BLaER1 treated with 17β-estradiol and CSF1 and Interleukin-3, amounts not matched to agents 10 nM and 100 nM (cell line): Measurements from ENCODE around the gene UBALD1.
"Not testable (repeated sequence)": the region's sequence is repeated elsewhere in the genome, so short reads cannot be mapped to it uniquely, and the experiment has no call there.

Source experiments
- H3K27ac ChIP-seq, 11 experiments: shearing (Covaris generic); formaldehyde crosslinking; 2 replicates each; pipeline ENCODE4 v1.8.1; 2022
- H3K27me3 ChIP-seq, 11 experiments: shearing (Covaris generic); formaldehyde crosslinking; 2 replicates each; pipeline ENCODE4 v1.8.1; 2022
- H3K36me3 ChIP-seq, 11 experiments: shearing (Covaris generic); formaldehyde crosslinking; 2 replicates each; pipeline ENCODE4 v1.8.1; 2022
- H3K4me1 ChIP-seq, 10 experiments: shearing (Covaris generic); formaldehyde crosslinking; 2 replicates each; pipeline ENCODE4 v1.8.1; 2022
- H3K4me2 ChIP-seq, 11 experiments: shearing (Covaris generic); formaldehyde crosslinking; 2 replicates each; pipeline ENCODE4 v1.8.1; 2022
- H3K4me3 ChIP-seq, 10 experiments: shearing (Covaris generic); formaldehyde crosslinking; 2 replicates each; pipeline ENCODE4 v1.8.1; 2022
- H3K9ac ChIP-seq, 11 experiments: shearing (Covaris generic); formaldehyde crosslinking; 2 replicates each; pipeline ENCODE4 v1.8.1; 2022
- H3K9me3 ChIP-seq, 11 experiments: shearing (Covaris generic); formaldehyde crosslinking; replicated peaks in 1 of 11; 2 replicates each; pipeline ENCODE4 v1.8.1; 2022
- H4K20me1 ChIP-seq, 11 experiments: shearing (Covaris generic); formaldehyde crosslinking; 2 replicates each; pipeline ENCODE4 v1.8.1; 2022
- Cebpa-rat ChIP-seq, 11 experiments: shearing (Covaris generic); IDR thresholded peaks; 2 replicates each; pipeline ENCODE4 v1.8.1; 2022

Gene UBALD1

GRCh38 chr16:4656695-4657686 is 42.3 kb upstream of the UBALD1 start:
- Histone ChIP-seq H3K36me3 (peaks cover 62 to 95% (median 81%) of the 10 kb centered on the region in 11 experiments), H3K4me2 (peak overlapping the region in 7 of 11 experiments; percentile 32 to 83 (median 60); a peak in 13 of 22 replicates), H3K27ac (no peak overlapping the region), H3K27me3 (peaks cover 0 to 14% (median 0%) of the 10 kb centered on the region in 11 experiments; a peak in 6 of 22 replicates), H3K4me1 (peaks cover 47 to 96% (median 93%) of the 10 kb centered on the region in 10 experiments), H3K9ac (peak overlapping the region in 3 of 11 experiments; percentile 13 to 42 (median 31); a peak in 4 of 22 replicates), H4K20me1 (peaks cover 84 to 100% (median 98%) of the 10 kb centered on the region in 11 experiments), H3K4me3 (no peak overlapping the region), H3K9me3 (no peaks in the 10 kb centered on the region)
- no peak for TF ChIP-seq Cebpa-rat (IDR thresholded peaks at IDR 0.05)

- H3K9me3 ChIP-seq, result no peaks in the 10 kb centered on the region
- peaks cover 45 to 96% (median 93%) of the 10 kb centered on the region in 10 experiments for H3K4me1 ChIP-seq
- no peak overlapping the region for H3K4me3 ChIP-seq
- peaks cover 0 to 14% (median 0%) of the 10 kb centered on the region in 11 experiments; a peak in 6 of 22 replicates for H3K27me3 ChIP-seq
- H3K4me2 ChIP-seq, result peak overlapping the region in 8 of 11 experiments; percentile 32 to 83 (median 58); a peak in 14 of 22 replicates
- H3K36me3 ChIP-seq, result peaks cover 62 to 95% (median 89%) of the 10 kb centered on the region in 11 experiments
- peaks cover 84 to 100% (median 98%) of the 10 kb centered on the region in 11 experiments for H4K20me1 ChIP-seq
- TF ChIP-seq Cebpa-rat (IDR thresholded peaks at IDR 0.05), result no peak
- H3K9ac ChIP-seq, result peak overlapping the region in 2 of 11 experiments; percentile 13 to 27; a peak in 2 of 22 replicates
- H3K27ac ChIP-seq, result no peak overlapping the region; a peak in 1 of 22 replicates
These were observed 41.5 kb upstream of the UBALD1 start for GRCh38 chr16:4656221-4656620.

- peak overlapping the region in 1 of 11 experiments; percentile 29; a peak in 2 of 22 replicates for H3K27ac ChIP-seq
- no peak overlapping the region for H3K4me3 ChIP-seq
- H4K20me1 ChIP-seq, result peaks cover 84 to 100% (median 98%) of the 10 kb centered on the region in 11 experiments
- no peak for TF ChIP-seq Cebpa-rat (IDR thresholded peaks at IDR 0.05)
- peaks cover 63 to 96% (median 92%) of the 10 kb centered on the region in 11 experiments for H3K36me3 ChIP-seq
- peaks cover 45 to 96% (median 93%) of the 10 kb centered on the region in 10 experiments for H3K4me1 ChIP-seq
- H3K4me2 ChIP-seq, result peak overlapping the region in 8 of 11 experiments; percentile 32 to 83 (median 58); a peak in 15 of 22 replicates
- H3K9ac ChIP-seq, result peak overlapping the region in 3 of 11 experiments; percentile 6 to 27 (median 7); a peak in 2 of 22 replicates
- H3K27me3 ChIP-seq, result peaks cover 0 to 14% (median 0%) of the 10 kb centered on the region in 11 experiments; a peak in 6 of 22 replicates
- no peaks in the 10 kb centered on the region for H3K9me3 ChIP-seq
These were observed 41.1 kb upstream of the UBALD1 start for GRCh38 chr16:4655801-4656200.

GRCh38 chr16:4654964-4655590 is 40.4 kb upstream of the UBALD1 start:
- H4K20me1 ChIP-seq, result peaks cover 84 to 100% (median 98%) of the 10 kb centered on the region in 11 experiments
- peaks cover 71 to 100% (median 97%) of the 10 kb centered on the region in 11 experiments for H3K36me3 ChIP-seq
- H3K27ac ChIP-seq, result no peak overlapping the region; a peak in 1 of 22 replicates

GRCh38 chr16:4654011-4654963 is 39.6 kb upstream of the UBALD1 start:
- Histone ChIP-seq H3K36me3 (peaks cover 76 to 99% (median 96%) of the 10 kb centered on the region in 11 experiments), H3K4me3 (no peak overlapping the region), H3K9me3 (no peaks in the 10 kb centered on the region), H3K4me1 (peaks cover 44 to 96% (median 93%) of the 10 kb centered on the region in 10 experiments), H3K27me3 (peaks cover 0 to 14% (median 0%) of the 10 kb centered on the region in 11 experiments; a peak in 6 of 22 replicates), H3K4me2 (peak overlapping the region in 8 of 11 experiments; percentile 33 to 94 (median 86); a peak in 10 of 22 replicates), H3K27ac (no peak overlapping the region), H3K9ac (peak overlapping the region in 2 of 11 experiments; percentile 22 to 28; a peak in 1 of 22 replicates), H4K20me1 (peaks cover 84 to 100% (median 98%) of the 10 kb centered on the region in 11 experiments)
- TF ChIP-seq Cebpa-rat (IDR thresholded peaks at IDR 0.05), result no peak

More at GRCh38 chr16:4654964-4655590, 40.4 kb upstream of the UBALD1 start:
- no peaks in the 10 kb centered on the region for H3K9me3 ChIP-seq
- H3K4me2 ChIP-seq, result peak overlapping the region in 8 of 11 experiments; percentile 32 to 83 (median 58); a peak in 16 of 22 replicates
- peaks cover 0 to 14% (median 0%) of the 10 kb centered on the region in 11 experiments; a peak in 6 of 22 replicates for H3K27me3 ChIP-seq
- H3K4me3 ChIP-seq, result no peak overlapping the region
- peak overlapping the region in 5 of 11 experiments; percentile 6 to 28 (median 13); a peak in 1 of 22 replicates for H3K9ac ChIP-seq
- no peak for TF ChIP-seq Cebpa-rat (IDR thresholded peaks at IDR 0.05)
- peaks cover 45 to 96% (median 93%) of the 10 kb centered on the region in 10 experiments for H3K4me1 ChIP-seq

GRCh38 chr16:4652561-4652960 is 37.9 kb upstream of the UBALD1 start:
- Histone ChIP-seq H3K9me3 (peaks cover 0 to 8% (median 0%) of the 10 kb centered on the region in 11 experiments; a peak in 1 of 22 replicates), H3K27ac (peak overlapping the region in 3 of 11 experiments; percentile 12 to 35 (median 31); a peak in 7 of 22 replicates), H3K27me3 (peaks cover 0 to 14% (median 0%) of the 10 kb centered on the region in 11 experiments; a peak in 6 of 22 replicates), H3K9ac (peak overlapping the region in 7 of 11 experiments; percentile 4 to 38 (median 18); a peak in 8 of 22 replicates), H3K4me2 (peak overlapping the region in 9 of 11 experiments; percentile 79 to 94 (median 87); a peak in 17 of 22 replicates), H3K4me1 (peaks cover 33 to 86% (median 81%) of the 10 kb centered on the region in 10 experiments), H3K4me3 (peak overlapping the region in 3 of 10 experiments; percentile 2 to 43 (median 40); a peak in 1 of 20 replicates), H4K20me1 (peaks cover 98 to 100% (median 100%) of the 10 kb centered on the region in 11 experiments), H3K36me3 (peaks cover 63 to 97% (median 88%) of the 10 kb centered on the region in 11 experiments)
- no peak for TF ChIP-seq Cebpa-rat (IDR thresholded peaks at IDR 0.05)

- Histone ChIP-seq H3K36me3 (peaks cover 63 to 97% (median 88%) of the 10 kb centered on the region in 11 experiments), H3K27me3 (peaks cover 0 to 14% (median 0%) of the 10 kb centered on the region in 11 experiments; a peak in 6 of 22 replicates), H3K4me3 (peak overlapping the region in 3 of 10 experiments; percentile 2 to 43 (median 40); a peak in 5 of 20 replicates), H4K20me1 (peaks cover 98 to 100% (median 100%) of the 10 kb centered on the region in 11 experiments), H3K27ac (peak overlapping the region in 4 of 11 experiments; percentile 12 to 35 (median 26); a peak in 3 of 22 replicates), H3K4me1 (peaks cover 33 to 78% (median 74%) of the 10 kb centered on the region in 10 experiments), H3K9ac (peak overlapping the region in 8 of 11 experiments; percentile 4 to 40 (median 14); a peak in 10 of 22 replicates), H3K4me2 (peak overlapping the region; percentile 32 to 94 (median 86)), H3K9me3 (peaks cover 0 to 11% (median 0%) of the 10 kb centered on the region in 11 experiments; a peak in 2 of 22 replicates)
- TF ChIP-seq Cebpa-rat (IDR thresholded peaks at IDR 0.05), result peak in 1 of 11 experiments; percentile 21; a peak in 1 of 22 replicates
These were observed 37.1 kb upstream of the UBALD1 start for GRCh38 chr16:4651827-4652226.

GRCh38 chr16:4650443-4651074 is 35.9 kb upstream of the UBALD1 start:
- peaks cover 99 to 100% (median 100%) of the 10 kb centered on the region in 11 experiments for H4K20me1 ChIP-seq
- peak overlapping the region; percentile 32 to 94 (median 86); a peak in 21 of 22 replicates for H3K4me2 ChIP-seq

More at GRCh38 chr16:4650443-4651074, 35.9 kb upstream of the UBALD1 start:
- H3K9ac ChIP-seq, result 0 out of 22 replicates have a peak overlapping the region, but pooled peaks of 1 of the 11 experiments have one; percentile 19
- peaks cover 0 to 11% (median 0%) of the 10 kb centered on the region in 11 experiments; a peak in 2 of 22 replicates for H3K9me3 ChIP-seq
- peaks cover 0 to 14% (median 0%) of the 10 kb centered on the region in 11 experiments; a peak in 6 of 22 replicates for H3K27me3 ChIP-seq
- H3K36me3 ChIP-seq, result peaks cover 69 to 97% (median 88%) of the 10 kb centered on the region in 11 experiments
- not testable (repeated sequence) for H3K27ac ChIP-seq, H3K4me3 ChIP-seq
- H3K4me1 ChIP-seq, result peaks cover 31 to 66% (median 64%) of the 10 kb centered on the region in 10 experiments
